Transverse colon (tissue), 4 donors: ENCODE results near the gene DUT. TPM values are rescaled to one million over a fixed set of nuclear protein-coding genes. Genes with fewer than 3 reads are reported as not detected.

Experiments
- DNase-seq: peaks from one replicate; pipeline ENCODE4 v3.0.0-alpha.2; 2019
- H3K27ac ChIP-seq, 4 donors: fragments of 200-600 bp; sonication (generic); 2 replicates each; pipeline ENCODE4 v1.5.1; 2016 to 2018; ENCODE audit warnings: inconsistent platforms in 4 of 4
- H3K27me3 ChIP-seq: fragments of 200-600 bp; sonication (generic); 2 replicates; pipeline ENCODE4 v1.5.1; 2017; ENCODE audit warnings: inconsistent platforms
- H3K36me3 ChIP-seq, 4 donors: fragments of 200-600 bp; sonication (generic); 2 replicates each; pipeline ENCODE4 v1.5.1; 2017 to 2019; ENCODE audit warnings: inconsistent platforms in 4 of 4
- H3K4me1 ChIP-seq, 4 donors: fragments of 200-600 bp; sonication (generic); 2 replicates each; pipeline ENCODE4 v1.5.1; 2017 to 2020; ENCODE audit warnings: inconsistent platforms in 4 of 4
- H3K4me3 ChIP-seq, 4 donors: fragments of 200-600 bp; sonication (generic); 1 replicate in 1 of 4; 2 replicates in 3 of 4; pipeline versions ENCODE4 v1.5.1 to v1.6.1; 2017 to 2019; ENCODE audit warnings: inconsistent platforms in 4 of 4
- H3K9me3 ChIP-seq, 2 donors: fragments of 200-600 bp; sonication (generic); 2 replicates each; pipeline ENCODE4 v1.5.1; 2017 to 2019; ENCODE audit warnings: inconsistent platforms in 2 of 2
- CTCF ChIP-seq, 5 experiments: fragments of 200-600 bp in 3 of 5; fragments of 450-650 bp in 2 of 5; sonication (generic) in 3 of 5; IDR thresholded peaks; 1 replicate in 2 of 5; 2 replicates in 3 of 5; pipeline ENCODE4 v1.5.1; 2016 to 2017; ENCODE audit warnings: antibody characterized with exemption in 5 of 5, inconsistent platforms in 3 of 5, mild to moderate bottlenecking in 2 of 5, moderate library complexity in 1 of 5
- EP300 ChIP-seq: sonication (generic); formaldehyde crosslinking; IDR thresholded peaks from one replicate; pipeline ENCODE4 v1.6.1; 2017; ENCODE audit warnings: antibody characterized with exemption, low read depth
- POLR2A ChIP-seq: fragments of 450-650 bp; IDR thresholded peaks from one replicate; pipeline ENCODE4 v1.6.1; 2016; ENCODE audit warnings: antibody characterized with exemption, mild to moderate bottlenecking, moderate library complexity
- POLR2AphosphoS5 ChIP-seq, 3 donors: sonication (generic); formaldehyde crosslinking; IDR thresholded peaks; one replicate each; pipeline ENCODE4 v1.6.1; 2016; ENCODE audit warnings: antibody characterized with exemption in 3 of 3
- WGBS, 2 donors: methylation state at CpG; one replicate each; pipeline ENCODE4 v1.1.5; 2018; ENCODE audit warnings: low coverage in 1 of 2; 5-methylcytosine and 5-hydroxymethylcytosine counted together
- in situ Hi-C, 4 donors: fragments of 200-750 bp; cut with MboI; loops; one replicate each; pipeline versions ENCODE4 v1.15.0 to v1.15.1; 2017; ENCODE audit warnings: low sequenced_read_pairs in 3 of 4, low pct_ligation_motif_present in 1 of 4, low pct_unique_long_range_greater_than_20kb in 1 of 4
- intact Hi-C: fragments of 100-400 bp; cut with DNase I; formaldehyde crosslinking; loops from one replicate; pipeline ENCODE4 v1.15.1; 2023; ENCODE audit warnings: low total_unique reads
- total RNA-seq, 4 donors: library from RNA; depleted of rRNA; stranded (reverse); fragments of >200 nt; gene quantifications; one replicate each; pipeline ENCODE4 v1.1.0, GENCODE V29; 2016

The DUT gene
- total RNA-seq = 10 to 100 TPM; 19.5 to 63.1 (median 45.3) TPM

GRCh38 chr15:48330855-48331795, at the start of gene DUT:
Gene DUT, plus strand, starts transcription at chr15:48331429. Its CDS starts 87 bp downstream, at chr15:48331516.
- no peaks in the 10 kb centered on the region for H3K27me3 ChIP-seq
- H3K4me1 ChIP-seq = peaks cover 9 to 26% (median 17%) of the 10 kb centered on the region in 4 donors
- peak within 1 kb of the TSS; percentile 93 to 100 (median 95) for H3K27ac ChIP-seq
- peaks cover 0 to 6% (median 0%) of the 10 kb centered on the region in 4 donors for H3K36me3 ChIP-seq
- 0% methylated on average over 76 of the region's 89 CpGs; no CpG with 5 or more reads in 1 of the 2 donors for WGBS, 2 donors
- no peaks in the 10 kb centered on the region for H3K9me3 ChIP-seq
- in situ Hi-C loops (no loop called here), intact Hi-C loops (no loop called here)
- TF ChIP-seq POLR2A (peak; percentile 87), CTCF (IDR thresholded peaks at IDR 0.05) (no peak), POLR2AphosphoS5 (IDR thresholded peaks at IDR 0.05) (peak; percentile 76 to 91 (median 91))
- H3K4me3 ChIP-seq = peak within 1 kb of the TSS; percentile 70 to 98 (median 78)
- peak; percentile 88 for DNase-seq

GRCh38 chr15:48281674-48282073, 49.6 kb upstream of the DUT start:
- Histone ChIP-seq H3K4me3 (no peak overlapping the region), H3K27ac (no peak overlapping the region), H3K9me3 (no peaks in the 10 kb centered on the region), H3K4me1 (peaks cover 0 to 11% (median 2%) of the 10 kb centered on the region in 4 donors), H3K27me3 (no peaks in the 10 kb centered on the region), H3K36me3 (no peaks in the 10 kb centered on the region)
- WGBS, 2 donors = 74 to 81% methylated on average over 4 of the region's 4 CpGs
- no peak for DNase-seq
- intact Hi-C loops (no loop called here), in situ Hi-C loops (loop anchor here in 3 of 4 donors (25.0 kb wide), 3 partner anchors 819 to 1969 kb away; no protein-coding TSS in a partner anchor)
- no peak for TF ChIP-seq POLR2A
- TF ChIP-seq EP300 = no peak
- no peak for TF ChIP-seq POLR2AphosphoS5 (IDR thresholded peaks at IDR 0.05)
- no peak for TF ChIP-seq CTCF (IDR thresholded peaks at IDR 0.05)

- intact Hi-C loops = no loop called here
- Histone ChIP-seq H3K36me3 (no peaks in the 10 kb centered on the region), H3K4me3 (no peak overlapping the region), H3K27me3 (no peaks in the 10 kb centered on the region), H3K9me3 (no peaks in the 10 kb centered on the region), H3K4me1 (peaks cover 0 to 11% (median 2%) of the 10 kb centered on the region in 4 donors), H3K27ac (no peak overlapping the region)
- DNase-seq = no peak
- WGBS, 2 donors = 80 to 81% methylated on average over 2 to 4 of the region's 4 CpGs
- in situ Hi-C loops = loop anchor here in 3 of 4 donors (25.0 kb wide), 3 partner anchors 820 to 1970 kb away; no protein-coding TSS in a partner anchor
- TF ChIP-seq POLR2AphosphoS5 (IDR thresholded peaks at IDR 0.05) (no peak), CTCF (IDR thresholded peaks at IDR 0.05) (no peak), POLR2A (no peak), EP300 (no peak)
These were observed 49.0 kb upstream of the DUT start for GRCh38 chr15:48282216-48282615.

GRCh38 chr15:48283396-48284145, 47.7 kb upstream of the DUT start:
- Histone ChIP-seq H3K27ac (no peak overlapping the region), H3K36me3 (no peaks in the 10 kb centered on the region), H3K27me3 (no peaks in the 10 kb centered on the region), H3K9me3 (no peaks in the 10 kb centered on the region), H3K4me1 (peaks cover 0 to 11% (median 2%) of the 10 kb centered on the region in 4 donors), H3K4me3 (no peak overlapping the region)
- intact Hi-C loops (no loop called here), in situ Hi-C loops (loop anchor here in 3 of 4 donors (25.0 kb wide), 3 partner anchors 821 to 1971 kb away; no protein-coding TSS in a partner anchor)
- no peak for TF ChIP-seq POLR2A
- no peak for TF ChIP-seq POLR2AphosphoS5 (IDR thresholded peaks at IDR 0.05)
- no peak for TF ChIP-seq EP300
- no peak for TF ChIP-seq CTCF (IDR thresholded peaks at IDR 0.05)
- 63 to 71% methylated on average over 4 to 6 of the region's 6 CpGs for WGBS, 2 donors
- no peak for DNase-seq
